HepG2 (cell line): ENCODE measurements around the gene CPT1A. TPM values are rescaled to one million over a fixed set of nuclear protein-coding genes. Genes with fewer than 3 reads are reported as not detected.

Experiments
- ATAC-seq: fragments of 200-7000 bp; cut with Tn5 transposase; 3 replicates; pipeline ENCODE4 v1.9.1; 2020; ENCODE audit warnings: mild to moderate bottlenecking, moderate library complexity
- BruUV-seq: library from RNA; stranded (reverse); fragments of 400-500 nt; replicated peaks from 2 replicates; lab custom pipeline; 2021; lab: Mats Ljungman, UMichigan
- CTCF ChIA-PET: fragments of 300-600 bp; formaldehyde crosslinking; extraction: SDS; loops from one replicate; lab custom pipeline; 2021; ENCODE audit warnings: low total read pairs, inconsistent platforms, low intra/inter-chr PET ratio; lab: Yijun Ruan, JAX
- POLR2A ChIA-PET: fragments of 350-600 bp; sonication (Branson Sonifier 250); formaldehyde crosslinking; loops from one replicate; lab custom pipeline; 2020; ENCODE audit warnings: antibody characterized with exemption, inconsistent platforms; lab: Yijun Ruan, JAX
- DNase-seq: peaks from one replicate; pipeline ENCODE4 v3.0.0-alpha.2; 2015; ENCODE audit warnings: low spot score
- FAIRE-seq: peaks from 3 replicates; lab custom pipeline; 2011; peaks lifted over from hg19 to GRCh38; lab: Jason Lieb, UNC
- H2AFZ ChIP-seq: one replicate; pipeline ENCODE4 v1.6.1; 2011; ENCODE audit warnings: low read length, inconsistent platforms
- H3K27ac ChIP-seq: fragments of 300-600 bp; 3 replicates; pipeline ENCODE4 v1.8.0; 2011; ENCODE audit warnings: mixed run types, mild to moderate bottlenecking, mixed read lengths, low read length, inconsistent platforms; ENCODE audit not compliant: insufficient read depth; ENCODE audit errors: extremely low read length
- H3K27me3 ChIP-seq, 2 experiments: fragments of 200-600 bp in 1 of 2; 2 replicates in 1 of 2; 3 replicates in 1 of 2; pipeline versions ENCODE4 v1.6.0 to v1.8.0; 2011; ENCODE audit warnings: low read length in 2 of 2, mild to moderate bottlenecking in 2 of 2, moderate library complexity in 2 of 2, inconsistent platforms in 1 of 2; ENCODE audit not compliant: insufficient read depth in 2 of 2, control insufficient read depth in 1 of 2
- H3K36me3 ChIP-seq, 2 experiments: fragments of 200-600 bp in 1 of 2; replicated peaks in 1 of 2; 2 replicates in 1 of 2; 3 replicates in 1 of 2; pipeline versions ENCODE4 v1.5.1 to v1.8.0; 2011; ENCODE audit warnings: low read length in 2 of 2, inconsistent platforms in 1 of 2; ENCODE audit not compliant: insufficient read depth in 2 of 2, control insufficient read depth in 1 of 2
- H3K4me1 ChIP-seq: 2 replicates; pipeline ENCODE4 v1.5.1; 2012; ENCODE audit warnings: low read length, inconsistent platforms; ENCODE audit not compliant: insufficient read depth
- H3K4me2 ChIP-seq: 2 replicates; pipeline ENCODE4 v1.6.0; 2011; ENCODE audit warnings: low read depth, low read length, inconsistent platforms
- H3K4me3 ChIP-seq, 3 experiments: fragments of 200-600 bp in 1 of 3; sonication (generic), shearing (Covaris generic) in 1 of 3; replicated peaks in 1 of 3; 2 replicates each; pipeline ENCODE4 v1.5.1; 2011 to 2016; ENCODE audit warnings: low read length in 3 of 3, inconsistent platforms in 2 of 3, low read depth in 2 of 3, mild to moderate bottlenecking in 2 of 3, control low read depth in 1 of 3, mixed read lengths in 1 of 3; ENCODE audit not compliant: insufficient read depth in 1 of 3
- H3K79me2 ChIP-seq: one replicate; pipeline ENCODE4 v1.6.1; 2011; ENCODE audit warnings: low read length, inconsistent platforms; ENCODE audit not compliant: insufficient read depth
- H3K9ac ChIP-seq: 2 replicates; pipeline ENCODE4 v1.6.0; 2011; ENCODE audit warnings: mild to moderate bottlenecking, low read depth, low read length, inconsistent platforms; ENCODE audit not compliant: insufficient read depth
- H3K9me3 ChIP-seq: 2 replicates; pipeline ENCODE4 v1.5.1; 2012; ENCODE audit warnings: mild to moderate bottlenecking, low read length
- H4K20me1 ChIP-seq: 2 replicates; pipeline ENCODE4 v1.6.0; 2011; ENCODE audit warnings: inconsistent platforms, mild to moderate bottlenecking, low read length, moderate library complexity; ENCODE audit not compliant: insufficient read depth
- ARNT ChIP-seq: fragments of 450-650 bp; IDR thresholded peaks from 2 replicates; pipeline ENCODE4 v1.6.1; 2017
- FOSL1 ChIP-seq: sonication (generic); formaldehyde crosslinking; IDR thresholded peaks from 2 replicates; pipeline ENCODE4 v1.9.0; 2021; ENCODE audit warnings: missing genetic modification reagents, borderline replicate concordance
- JUN ChIP-seq: sonication (generic); formaldehyde crosslinking; IDR thresholded peaks from 2 replicates; pipeline ENCODE4 v1.4.0; 2020; ENCODE audit warnings: mild to moderate bottlenecking, missing genetic modification reagents
- SKIL ChIP-seq: sonication (generic); formaldehyde crosslinking; IDR thresholded peaks from 2 replicates; pipeline ENCODE4 v1.8.0; 2022; ENCODE audit warnings: missing genetic modification reagents, mild to moderate bottlenecking, moderate library complexity, borderline replicate concordance
- WGBS: methylation state at CpG from one replicate; pipeline ENCODE4 v1.1.6; 2017; ENCODE audit warnings: low lambda C conversion rate; 5-methylcytosine and 5-hydroxymethylcytosine counted together
- in situ Hi-C: cut with HindIII; loops from 2 replicates; pipeline ENCODE4 v1.10.0; 2017; ENCODE audit warnings: low pct_unique_long_range_greater_than_20kb; ENCODE audit not compliant: extremely low pct_ligation_motif_present
- intact Hi-C: fragments of 100-400 bp; cut with micrococcal nuclease; formaldehyde crosslinking; loops from one replicate; pipeline ENCODE4 v1.10.0; 2022; ENCODE audit not compliant: unreplicated experiment
- polyA plus RNA-seq, 8 experiments: library from polyadenylated mRNA; depleted of rRNA in 3 of 8; stranded (reverse) in 7 of 8; unstranded in 1 of 8; fragments of >200 nt; fragmentation: Illumina TruSeq in 4 of 8; extraction: Trizol in 4 of 8; gene quantifications; 2 replicates each; pipeline versions ENCODE4 v1.2.1 to v1.2.3, GENCODE V29; 2011 to 2016; ENCODE audit warnings: low read depth in 4 of 8, missing spikeins in 1 of 8, mixed read lengths in 1 of 8; ENCODE audit not compliant: insufficient read depth in 1 of 8
- total RNA-seq, 5 experiments: library from RNA; depleted of rRNA; stranded (reverse); fragments of >200 nt; fragmentation: Illumina TruSeq; extraction: Trizol; gene quantifications; 2 replicates each; pipeline ENCODE4 v1.2.3, GENCODE V29; 2016; ENCODE audit warnings: low read depth in 1 of 5

Gene CPT1A
- total and polyA plus RNA-seq, 2 of the 13 experiments (the other 11 are each of a cell fraction or from before 2014, with no cell fraction given): 7.0 to 7.1 TPM

DNA sequence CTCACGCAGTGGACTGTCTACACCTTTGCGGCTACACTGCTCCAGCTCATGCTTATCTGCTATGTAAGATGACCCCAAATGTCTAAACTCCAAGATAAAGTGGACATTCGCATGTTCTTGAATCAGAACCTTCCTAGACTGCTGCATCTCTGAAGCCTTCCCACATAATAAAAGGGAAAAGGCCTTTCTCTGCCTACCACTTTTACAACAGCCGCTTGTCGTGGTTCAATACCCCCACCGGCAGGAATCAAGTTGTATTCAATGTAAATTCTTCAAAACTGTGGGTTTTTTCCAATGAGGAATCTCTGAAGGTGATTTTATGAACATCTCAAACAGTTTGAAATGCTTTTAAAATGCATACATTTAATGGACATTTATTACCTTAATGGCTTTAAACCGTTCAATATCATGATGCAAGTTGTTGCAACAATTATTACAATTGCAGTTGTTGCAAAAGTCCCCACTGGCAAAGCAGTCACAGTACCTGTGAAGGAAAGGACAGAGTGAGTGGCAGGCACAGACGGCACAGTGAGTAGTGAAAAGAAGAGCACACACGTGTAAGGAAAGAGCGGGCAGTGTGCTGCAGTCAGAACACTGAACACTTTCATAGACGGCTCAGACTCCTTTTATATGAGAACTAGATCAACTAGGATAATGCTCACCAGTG lies 126.1 kb downstream of the CPT1A start:
- Histone ChIP-seq H3K4me2 (no peak overlapping the region), H3K36me3 (no peaks in the 10 kb centered on the region), H3K9me3 (0 out of 2 replicates have a peak, but pooled peaks cover 7% of the 10 kb centered on the region), H4K20me1 (no peaks in the 10 kb centered on the region), H2AFZ (no peak overlapping the region), H3K27ac (no peak overlapping the region), H3K79me2 (no peaks in the 10 kb centered on the region), H3K27me3 (peaks cover 6 to 59% of the 10 kb centered on the region in 2 experiments; a peak in 4 of 5 replicates), H3K4me3 (no peak overlapping the region), H3K4me1 (no peaks in the 10 kb centered on the region), H3K9ac (no peak overlapping the region)
- ChIA-PET CTCF (no interaction called here), POLR2A (no interaction called here)
- FAIRE-seq: no peak
- 57% methylated on average over 11 of the region's 11 CpGs for whole genome bisulfite sequencing
- BruUV-seq: no TSS peak
- intact Hi-C loops (no loop called here), in situ Hi-C loops (no loop called here)
- ATAC-seq: no peak
- TF ChIP-seq SKIL (no peak), ARNT (no peak), JUN (CRISPR knock-in tag) (no peak), FOSL1 (CRISPR knock-in tag) (no peak)
- DNase-seq: no peak
